Testis (tissue), 2 donors: ENCODE measurements around the gene NBAS.

Experiments used
- CTCF ChIP-seq, 3 experiments: fragments of 450-650 bp in 2 of 3; fragments of 200-600 bp in 1 of 3; sonication (generic) in 1 of 3; IDR thresholded peaks; one replicate each; pipeline ENCODE4 v1.5.1; 2016 to 2019; ENCODE audit warnings: antibody characterized with exemption in 3 of 3, mild to moderate bottlenecking in 2 of 3, moderate library complexity in 1 of 3
- POLR2A ChIP-seq: fragments of 450-650 bp; IDR thresholded peaks from one replicate; pipeline ENCODE4 v1.6.1; 2017; ENCODE audit warnings: antibody characterized with exemption, mild to moderate bottlenecking, moderate library complexity

GRCh38 chr2:15303874-15304273, 257.3 kb downstream of the NBAS start:
- TF ChIP-seq CTCF (IDR thresholded peaks at IDR 0.05), result no peak
- TF ChIP-seq POLR2A, result no peak
